ENCODE results near the gene SLC9A9. TPM values are rescaled to one million over a fixed set of nuclear protein-coding genes. Genes with fewer than 3 reads are reported as not detected.

The SLC9A9 gene
- total and polyA plus RNA-seq, 2 of the 8 experiments (the other 6 are each of a cell fraction or from before 2014, with no cell fraction given) = 0.48 to 1.1 TPM

DNA sequence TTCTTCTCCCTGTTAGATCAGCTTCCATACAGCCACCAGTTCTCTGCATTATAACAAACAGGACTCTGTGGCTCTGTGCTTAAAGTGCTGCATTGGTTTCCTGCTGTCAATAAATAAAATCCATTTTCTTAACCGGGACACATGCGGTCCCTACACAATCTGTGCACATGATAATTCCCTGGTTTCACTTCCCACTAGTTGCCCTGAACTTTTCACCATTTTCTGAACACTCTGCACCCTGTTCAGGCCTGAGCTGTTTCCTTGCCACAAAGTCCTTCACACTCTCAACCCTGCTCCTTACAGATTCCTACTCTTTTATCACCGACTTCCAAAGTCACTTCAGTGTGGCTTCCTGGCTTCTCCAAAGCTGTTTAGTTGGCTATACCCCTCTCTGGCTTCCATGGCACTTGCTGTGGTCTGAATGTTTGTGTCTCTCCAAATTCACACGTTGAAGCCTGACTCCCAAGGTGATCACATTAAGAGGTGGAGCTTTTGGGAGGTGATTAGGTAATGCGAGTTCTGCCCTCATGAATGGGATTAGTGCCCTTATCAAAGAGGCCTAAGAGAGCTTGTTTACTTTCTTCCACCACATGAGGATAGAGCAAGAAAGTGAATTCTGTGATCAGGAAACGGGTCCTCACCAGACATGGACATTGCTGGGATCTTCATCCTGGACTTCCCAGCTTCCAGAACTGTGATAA, 495.3 kb downstream of the SLC9A9 start:
- Histone ChIP-seq H3K14ac (ENCODE audit: insufficient read length) (no peak overlapping the region), H3K9me3 (ENCODE audit: insufficient read depth in 2 of 2, low read depth in 1 of 2, low read length in 1 of 2) (no peaks in the 10 kb centered on the region), H2BK5ac (ENCODE audit: low read depth, low read length) (no peak overlapping the region), H4K8ac (ENCODE audit: extremely low read depth, insufficient read depth, low read length) (no peak overlapping the region), H3K36me3 (ENCODE audit: control insufficient read depth in 2 of 4, insufficient read depth in 4 of 4, low read length in 3 of 4) (no peaks in the 10 kb centered on the region), H3K27me3 (replicated peaks in 1 of 4; ENCODE audit: control insufficient read depth in 3 of 4, extremely low read depth in 1 of 4, insufficient read depth in 3 of 4, low read length in 3 of 4) (no peaks in the 10 kb centered on the region), H3K4ac (replicated peaks; ENCODE audit: insufficient read length, low read depth, low read length) (no peak overlapping the region), H2AK5ac (ENCODE audit: low read depth, low read length) (no peak overlapping the region), H3K23me2 (ENCODE audit: low read depth, low read length) (no peaks in the 10 kb centered on the region), H3K27ac (ENCODE audit: low read depth, low read length) (no peak overlapping the region), H3K56ac (replicated peaks; ENCODE audit: insufficient read length, low read depth, low read length) (no peak overlapping the region), H2BK12ac (ENCODE audit: low read depth, low read length) (no peak overlapping the region), H3K4me2 (ENCODE audit: insufficient read depth in 1 of 2, low read depth in 2 of 2, low read length in 2 of 2) (no peak overlapping the region; a peak in 1 of 4 replicates), H4K5ac (ENCODE audit: insufficient read length, low read depth, low read length) (no peak overlapping the region), H4K20me1 (replicated peaks in 1 of 2; ENCODE audit: control insufficient read depth in 1 of 2, insufficient read depth in 2 of 2, low read length in 2 of 2) (peaks cover 0 to 2% of the 10 kb centered on the region in 2 experiments), H3K23ac (ENCODE audit: insufficient read length) (no peak overlapping the region), H4K91ac (replicated peaks; ENCODE audit: insufficient read length, low read length) (no peak overlapping the region), H3K18ac (ENCODE audit: extremely low read depth, low read length) (no peak overlapping the region), H3K9ac (replicated peaks in 1 of 4; ENCODE audit: extremely low read depth in 1 of 4, low read depth in 3 of 4, low read length in 3 of 4) (no peak overlapping the region), H2BK20ac (ENCODE audit: low read length) (no peak overlapping the region), H3K79me2 (ENCODE audit: control insufficient read depth in 1 of 2, insufficient read depth in 2 of 2, low read length in 2 of 2) (no peaks in the 10 kb centered on the region), H3K4me1 (replicated peaks in 1 of 4; ENCODE audit: control insufficient read depth in 3 of 4, insufficient read depth in 4 of 4, low read length in 3 of 4) (0 out of 7 replicates have a peak, but pooled peaks cover 0 to 2% (median 0%) of the 10 kb centered on the region in 4 experiments), H3K4me3 (ENCODE audit: extremely low read depth in 1 of 4, insufficient read depth in 2 of 4, low read depth in 3 of 4, low read length in 4 of 4) (no peak overlapping the region), H2AFZ (ENCODE audit: low read length) (0 out of 2 replicates have a peak overlapping the region, but pooled peaks have one; percentile 63), H2BK15ac (ENCODE audit: low read length) (no peak overlapping the region), H3K79me1 (ENCODE audit: low read depth, low read length) (no peaks in the 10 kb centered on the region), H2BK120ac (replicated peaks; ENCODE audit: low read depth, low read length) (no peak overlapping the region)
- ChIA-PET POLR2A (ENCODE audit: partially characterized antibody) (no interaction called here), CTCF (ENCODE audit: partially characterized antibody) (interaction anchor here (0.6 to 2.3 kb wide), 8 partner anchors 10 to 297 kb away, joined by 3 to 7 read pairs (median 4); no protein-coding TSS in a partner anchor)
- FAIRE-seq = no peak
- WGBS, 2 experiments (ENCODE audit: extremely low coverage in 1 of 2, insufficient coverage in 1 of 2, insufficient read length in 1 of 2, insufficient replicate concordance in 2 of 2, low coverage in 1 of 2, low lambda C conversion rate in 2 of 2, missing lambda C conversion rate in 1 of 2) = 85% methylated on average over 6 of the region's 6 CpGs; no CpG with 5 or more reads in 1 of the 2 experiments
- no peak for DNase-seq (ENCODE audit: low read depth in 1 of 2, low spot score in 2 of 2)
- no peak for TF ChIP-seq CBX5 (IDR thresholded peaks at IDR 0.05; ENCODE audit: low read depth, low read length)
- TF ChIP-seq HDAC2 (IDR thresholded peaks at IDR 0.05; ENCODE audit: borderline replicate concordance in 1 of 2, low read depth in 2 of 2, low read length in 2 of 2) = no peak
- no peak for TF ChIP-seq POLR2AphosphoS5 (IDR thresholded peaks at IDR 0.05; ENCODE audit: low read depth, low read length)
- TF ChIP-seq RXRA (IDR thresholded peaks at IDR 0.05; ENCODE audit: insufficient read depth, low read depth, low read length) = no peak
- no peak for TF ChIP-seq SP2 (IDR thresholded peaks at IDR 0.05; ENCODE audit: low read length)
- no peak for TF ChIP-seq CREB1 (IDR thresholded peaks at IDR 0.05)
- TF ChIP-seq BCL11A (IDR thresholded peaks at IDR 0.05; ENCODE audit: low read depth in 2 of 2, low read length in 2 of 2) = no peak
- TF ChIP-seq HDAC6 (IDR thresholded peaks at IDR 0.05; ENCODE audit: low read depth, low read length) = no peak
- no peak for TF ChIP-seq SP1 (IDR thresholded peaks at IDR 0.05; ENCODE audit: low read depth, low read length)
- no peak for TF ChIP-seq PHF8 (conservative IDR thresholded peaks at IDR 0.05; ENCODE audit: low read depth, low read length)
- no peak for TF ChIP-seq KDM1A (IDR thresholded peaks at IDR 0.05; ENCODE audit: borderline replicate concordance, low read length)
- TF ChIP-seq TAF7 (optimal IDR thresholded peaks at IDR 0.05; ENCODE audit: borderline replicate concordance, low read depth, low read length) = no peak
